BE2C (cell line): ENCODE data around the gene UNKL.

Experiments used
- DNase-seq: peaks from one replicate; pipeline ENCODE4 v3.0.0-alpha.2; 2020
- H3K27me3 ChIP-seq: fragments of 250-450 bp; sonication (Bioruptor Pico); 2 replicates; pipeline ENCODE4 v1.5.1; 2020; ENCODE audit warnings: mild to moderate bottlenecking
- H3K36me3 ChIP-seq: fragments of 250-450 bp; sonication (Bioruptor Pico); 2 replicates; pipeline ENCODE4 v1.5.1; 2020; ENCODE audit warnings: mild to moderate bottlenecking
- H3K4me1 ChIP-seq: fragments of 250-450 bp; sonication (Bioruptor Pico); 2 replicates; pipeline ENCODE4 v1.5.1; 2020
- H3K4me3 ChIP-seq: 2 replicates; pipeline ENCODE4 v1.5.1; 2011; ENCODE audit warnings: low read depth, low read length
- H3K9me3 ChIP-seq: fragments of 250-450 bp; sonication (Bioruptor Pico); 2 replicates; pipeline ENCODE4 v1.5.1; 2020
- TF ChIP-seq, protein P1 (sequence below): IDR thresholded peaks from 2 replicates; pipeline ENCODE4 v1.5.1; 2012; ENCODE audit warnings: mild to moderate bottlenecking, low read depth, low read length

The UNKL gene

DNA sequence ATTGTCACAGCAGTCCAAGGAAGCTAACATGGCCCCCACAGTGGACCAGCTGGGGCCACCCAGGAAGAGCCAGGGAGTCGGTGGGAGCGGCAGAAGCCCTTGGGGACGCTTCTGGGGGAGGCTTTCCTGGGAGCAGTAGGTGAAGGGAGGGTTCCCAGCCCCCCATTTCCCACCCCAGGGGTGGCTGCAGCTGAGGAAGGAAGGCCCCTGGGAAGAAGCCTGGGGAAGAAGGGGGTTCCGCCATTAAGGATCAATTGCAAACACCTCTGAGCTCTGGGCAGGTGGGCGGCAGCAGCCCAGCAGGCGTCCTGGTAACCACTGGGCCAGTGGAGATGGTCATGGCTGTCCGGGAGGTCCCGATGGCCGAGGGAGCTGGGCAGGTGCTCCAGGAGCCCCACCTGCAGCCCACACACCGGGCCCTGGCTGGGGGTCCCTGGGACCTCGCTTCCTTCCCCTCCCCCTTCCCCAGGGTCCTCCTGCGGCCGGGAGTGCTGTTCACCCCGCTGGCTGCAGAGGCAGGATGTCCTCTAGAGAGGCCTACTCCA lies 15.8 kb upstream of the UNKL start:
- peak; percentile 6 for DNase-seq
- Histone ChIP-seq H3K4me3 (peak overlapping the region; percentile 33), H3K27me3 (no peaks in the 10 kb centered on the region), H3K4me1 (peaks cover 16% of the 10 kb centered on the region), H3K36me3 (no peaks in the 10 kb centered on the region), H3K9me3 (no peaks in the 10 kb centered on the region)
- TF ChIP-seq, protein P1, sequence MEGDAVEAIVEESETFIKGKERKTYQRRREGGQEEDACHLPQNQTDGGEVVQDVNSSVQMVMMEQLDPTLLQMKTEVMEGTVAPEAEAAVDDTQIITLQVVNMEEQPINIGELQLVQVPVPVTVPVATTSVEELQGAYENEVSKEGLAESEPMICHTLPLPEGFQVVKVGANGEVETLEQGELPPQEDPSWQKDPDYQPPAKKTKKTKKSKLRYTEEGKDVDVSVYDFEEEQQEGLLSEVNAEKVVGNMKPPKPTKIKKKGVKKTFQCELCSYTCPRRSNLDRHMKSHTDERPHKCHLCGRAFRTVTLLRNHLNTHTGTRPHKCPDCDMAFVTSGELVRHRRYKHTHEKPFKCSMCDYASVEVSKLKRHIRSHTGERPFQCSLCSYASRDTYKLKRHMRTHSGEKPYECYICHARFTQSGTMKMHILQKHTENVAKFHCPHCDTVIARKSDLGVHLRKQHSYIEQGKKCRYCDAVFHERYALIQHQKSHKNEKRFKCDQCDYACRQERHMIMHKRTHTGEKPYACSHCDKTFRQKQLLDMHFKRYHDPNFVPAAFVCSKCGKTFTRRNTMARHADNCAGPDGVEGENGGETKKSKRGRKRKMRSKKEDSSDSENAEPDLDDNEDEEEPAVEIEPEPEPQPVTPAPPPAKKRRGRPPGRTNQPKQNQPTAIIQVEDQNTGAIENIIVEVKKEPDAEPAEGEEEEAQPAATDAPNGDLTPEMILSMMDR, result no peak

DNA sequence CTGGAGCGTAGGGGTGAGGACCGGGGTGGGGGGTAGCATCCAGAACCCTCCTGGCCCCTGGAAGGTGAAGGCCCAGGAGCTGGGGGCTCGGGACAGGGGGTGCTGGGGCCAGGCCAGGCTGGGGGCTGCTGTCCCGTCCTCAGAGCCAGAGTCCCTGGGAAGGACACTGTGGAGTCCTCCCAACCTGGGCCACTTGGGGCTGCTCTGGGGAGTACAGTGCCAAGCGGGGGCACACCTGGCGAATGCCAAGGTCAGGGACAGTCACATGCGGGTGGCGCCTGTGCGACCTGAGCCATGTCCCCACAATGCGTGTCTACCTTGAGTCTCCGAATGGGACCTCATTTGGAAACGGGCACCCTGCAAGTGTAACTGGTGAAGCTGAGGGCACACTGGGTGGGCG lies 15.1 kb upstream of the UNKL start:
- peak; percentile 8 for DNase-seq
- H3K4me3 ChIP-seq, result no peak overlapping the region
- peaks cover 16% of the 10 kb centered on the region for H3K4me1 ChIP-seq
- no peaks in the 10 kb centered on the region for H3K27me3 ChIP-seq
- H3K36me3 ChIP-seq, result no peaks in the 10 kb centered on the region
- no peaks in the 10 kb centered on the region for H3K9me3 ChIP-seq
- TF ChIP-seq, protein P1, result no peak

DNA sequence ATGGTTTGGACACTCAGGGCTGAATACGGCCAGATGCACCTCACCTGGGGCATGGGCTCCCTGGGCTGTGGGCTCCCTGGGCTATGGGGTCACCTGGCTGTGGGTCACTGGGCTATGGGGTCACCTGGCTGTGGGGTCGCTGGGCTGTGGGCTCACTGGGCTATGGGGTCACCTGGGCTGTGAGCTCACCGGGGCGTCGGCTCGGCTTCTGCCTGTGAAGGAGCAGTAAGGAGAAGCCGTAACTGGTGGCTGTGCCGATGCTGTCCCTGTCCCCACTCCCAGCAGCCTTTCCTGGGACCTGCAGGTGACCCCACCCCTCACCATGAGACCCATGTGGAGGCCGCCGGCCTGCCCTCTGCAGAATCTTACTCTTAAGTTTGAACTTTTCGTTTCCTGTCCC lies 14.5 kb upstream of the UNKL start:
- TF ChIP-seq, protein P1, result no peak
- peaks cover 16% of the 10 kb centered on the region for H3K4me1 ChIP-seq
- peak; percentile 9 for DNase-seq
- no peaks in the 10 kb centered on the region for H3K36me3 ChIP-seq
- no peaks in the 10 kb centered on the region for H3K27me3 ChIP-seq
- no peaks in the 10 kb centered on the region for H3K9me3 ChIP-seq
- no peak overlapping the region for H3K4me3 ChIP-seq

DNA sequence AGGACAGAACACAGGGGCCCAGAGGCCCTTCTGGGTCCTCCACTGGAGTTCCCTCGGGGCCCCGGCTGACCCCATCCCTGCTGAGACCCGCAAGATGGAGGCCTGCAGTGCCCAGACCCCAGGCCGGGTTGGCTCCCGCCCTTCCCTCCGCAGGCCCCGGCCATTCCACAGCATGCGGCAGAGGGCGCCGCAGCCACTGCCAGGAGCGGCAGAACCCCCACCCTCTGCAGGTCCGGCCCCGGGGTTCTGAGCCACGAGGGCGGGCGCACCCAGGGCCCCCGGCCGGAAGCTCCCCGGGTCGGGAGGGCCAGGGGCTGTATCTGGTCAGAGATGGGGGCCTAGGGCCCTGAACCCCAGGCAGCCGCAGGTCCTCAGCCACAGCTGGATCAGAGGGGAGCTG lies 14.0 kb upstream of the UNKL start:
- peak; percentile 21 for DNase-seq
- Histone ChIP-seq H3K4me1 (peaks cover 16% of the 10 kb centered on the region), H3K27me3 (no peaks in the 10 kb centered on the region), H3K4me3 (no peak overlapping the region), H3K9me3 (no peaks in the 10 kb centered on the region), H3K36me3 (no peaks in the 10 kb centered on the region)
- TF ChIP-seq, protein P1, result no peak

DNA sequence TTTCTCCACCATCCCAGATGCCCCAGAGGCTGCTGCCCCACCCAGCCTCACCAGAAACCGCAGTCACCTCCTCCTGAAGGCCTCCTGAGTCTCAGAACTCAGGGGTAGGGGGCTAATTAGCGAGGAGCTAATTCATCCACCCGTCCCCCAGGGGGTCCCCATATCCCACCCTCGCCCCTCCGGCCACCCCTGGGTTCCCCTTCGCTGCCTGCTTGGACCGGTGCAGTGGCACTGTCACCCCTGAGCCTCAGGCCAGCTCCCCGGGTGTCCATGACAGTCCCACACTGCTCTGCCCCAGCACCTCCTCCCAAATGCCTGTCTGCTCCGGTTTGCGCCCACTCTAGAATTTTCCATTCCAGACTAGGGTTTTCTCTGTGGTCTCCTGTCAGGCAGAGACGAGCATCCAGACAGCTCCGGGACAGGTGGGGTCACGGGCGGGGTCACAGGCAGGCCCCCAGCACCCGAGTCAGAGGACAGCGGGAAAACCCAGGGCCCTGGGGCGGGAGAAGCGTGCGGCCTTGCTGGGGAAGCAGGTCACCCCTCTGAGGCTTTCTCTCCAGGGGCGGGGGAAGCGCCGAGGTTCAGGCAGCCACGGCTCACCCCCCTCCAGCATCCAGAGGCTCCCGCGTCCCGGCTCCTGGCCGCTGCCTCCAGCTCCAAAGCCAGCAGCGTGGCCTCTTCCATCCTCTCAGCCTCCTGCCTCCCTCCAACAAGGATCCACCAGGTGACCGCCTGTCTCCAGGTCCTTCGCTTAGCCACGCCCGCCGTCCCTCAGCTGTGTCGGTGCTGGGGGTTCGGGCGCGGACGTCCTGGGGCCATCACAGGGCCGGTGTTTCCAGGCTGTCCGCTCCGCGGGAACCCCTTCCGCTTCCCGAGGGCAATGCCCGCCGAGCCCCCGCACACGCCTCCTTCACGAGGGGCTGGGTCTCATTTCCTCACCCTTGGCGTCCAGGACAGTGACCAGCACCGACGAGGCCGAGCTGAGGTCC lies 13.3 kb upstream of the UNKL start:
- Histone ChIP-seq H3K4me1 (peaks cover 16% of the 10 kb centered on the region), H3K36me3 (no peaks in the 10 kb centered on the region), H3K27me3 (no peaks in the 10 kb centered on the region), H3K9me3 (no peaks in the 10 kb centered on the region), H3K4me3 (no peak overlapping the region)
- DNase-seq, result peak; percentile 14
- TF ChIP-seq, protein P1, result no peak
